ENCODE data around the gene PLCH2.

GRCh38 chr1:2477309-2477708 lies 1.2 kb downstream of the PLCH2 start:
- TF ChIP-seq CTCF (IDR thresholded peaks at IDR 0.05; ENCODE audit: low read length) (no peak), EZH2 (IDR thresholded peaks at IDR 0.05; ENCODE audit: borderline replicate concordance, low read length) (no peak)
